K562 (cell line): Measurements from ENCODE around the gene PRRT1. TPM values are rescaled to one million over a fixed set of nuclear protein-coding genes. Genes with fewer than 3 reads are reported as not detected.

Experiments used
- KDM5B ChIP-seq: fragments of 200-600 bp; sonication (generic); IDR thresholded peaks from 2 replicates; pipeline ENCODE4 v1.6.1; 2012; ENCODE audit warnings: low read depth, mild to moderate bottlenecking, moderate library complexity, low read length, control low read depth, inconsistent platforms; ENCODE audit not compliant: insufficient replicate concordance
- ZEB2 ChIP-seq: fragments of 450-650 bp; IDR thresholded peaks from 2 replicates; pipeline ENCODE4 v1.6.1; 2016
- ZNF717 ChIP-seq: fragments of 250-450 bp; sonication (Bioruptor Pico); IDR thresholded peaks from 2 replicates; pipeline ENCODE4 v1.5.0; 2021
- polyA plus RNA-seq, 8 experiments: library from polyadenylated mRNA; depleted of rRNA in 4 of 8; stranded (reverse) in 5 of 8; unstranded in 3 of 8; fragments of >200 nt; fragmentation: Nextera tagmentation in 2 of 8; fragmentation: Illumina TruSeq in 1 of 8; extraction: Ambion mirVana in 2 of 8; extraction: Trizol in 1 of 8; gene quantifications; 2 replicates each; pipeline versions ENCODE4 v1.2.1 to v1.2.3, GENCODE V29; 2011 to 2014; ENCODE audit warnings: inconsistent platforms in 1 of 8, missing spikeins in 1 of 8
- total RNA-seq, 7 experiments: library from RNA; depleted of rRNA in 6 of 7; stranded (reverse); fragments of >200 nt in 6 of 7; fragmentation: Illumina TruSeq in 2 of 7; extraction: Trizol in 2 of 7; gene quantifications; 2 replicates each; pipeline versions ENCODE4 v1.2.1 to v1.2.3, GENCODE V29; 2011 to 2021; ENCODE audit warnings: low replicate concordance in 1 of 7
- TF ChIP-seq, protein P1 (sequence below): fragments of 450-650 bp; IDR thresholded peaks from 2 replicates; pipeline ENCODE4 v1.6.1; 2016; ENCODE audit warnings: low read depth, mild to moderate bottlenecking, moderate library complexity
- TF ChIP-seq, protein P2 (sequence below): fragments of 450-650 bp; IDR thresholded peaks from 2 replicates; pipeline ENCODE4 v1.6.1; 2017; ENCODE audit warnings: antibody characterized with exemption, mild to moderate bottlenecking
- TF ChIP-seq, protein P3 (sequence below): fragments of 200-800 bp; sonication (Bioruptor generic); IDR thresholded peaks from 2 replicates; pipeline ENCODE4 v1.6.1; 2017; ENCODE audit warnings: missing genetic modification characterization, missing compliant biosample characterization

PRRT1 gene
- total and polyA plus RNA-seq, 9 of the 15 experiments (the other 6 are each of a cell fraction or from before 2014, with no cell fraction given): 0.14 to 3.5 (median 0.41) TPM

DNA sequence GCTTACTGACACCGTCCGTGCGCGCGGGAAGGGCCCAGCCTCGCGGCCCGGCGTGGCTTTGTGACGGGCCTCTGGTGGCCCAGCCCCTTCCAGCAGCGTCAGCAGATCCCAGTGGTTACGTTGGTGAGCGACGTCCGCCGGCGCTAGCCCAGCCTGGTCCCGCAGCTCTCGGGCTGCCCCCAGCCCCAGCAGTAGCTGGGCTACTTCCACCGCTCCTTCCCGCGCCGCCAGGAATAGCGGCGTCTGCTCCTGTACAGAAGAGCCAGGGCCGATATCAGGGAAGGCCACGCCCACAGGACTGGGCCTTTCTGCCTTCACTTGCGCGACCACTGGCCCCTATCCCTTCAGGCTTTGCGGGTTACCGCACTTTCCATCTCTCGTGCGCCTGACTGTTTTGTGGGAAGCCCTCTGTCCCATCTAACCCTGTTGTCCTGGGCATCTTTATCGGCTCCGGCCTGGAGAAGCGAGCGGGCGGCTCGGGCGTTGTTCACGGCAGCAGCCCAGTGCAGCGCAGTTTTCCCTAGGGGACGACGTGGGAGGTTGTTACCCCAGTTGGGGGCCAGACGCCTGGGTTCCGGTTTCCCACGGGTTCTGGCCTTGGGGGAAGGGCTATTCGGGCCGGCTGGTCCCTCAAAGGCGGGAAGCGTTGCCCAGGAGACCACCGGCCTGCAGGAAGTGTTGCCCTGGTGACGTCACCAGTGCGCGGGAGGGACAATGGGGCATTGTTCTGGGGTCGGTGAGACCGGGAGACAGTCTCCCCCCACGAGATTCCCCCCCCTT lies 44.4 kb upstream of the PRRT1 start (continued):
- TF ChIP-seq ZNF717: no peak
- TF ChIP-seq, protein P1, sequence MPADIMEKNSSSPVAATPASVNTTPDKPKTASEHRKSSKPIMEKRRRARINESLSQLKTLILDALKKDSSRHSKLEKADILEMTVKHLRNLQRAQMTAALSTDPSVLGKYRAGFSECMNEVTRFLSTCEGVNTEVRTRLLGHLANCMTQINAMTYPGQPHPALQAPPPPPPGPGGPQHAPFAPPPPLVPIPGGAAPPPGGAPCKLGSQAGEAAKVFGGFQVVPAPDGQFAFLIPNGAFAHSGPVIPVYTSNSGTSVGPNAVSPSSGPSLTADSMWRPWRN: no peak
- TF ChIP-seq, protein P2, sequence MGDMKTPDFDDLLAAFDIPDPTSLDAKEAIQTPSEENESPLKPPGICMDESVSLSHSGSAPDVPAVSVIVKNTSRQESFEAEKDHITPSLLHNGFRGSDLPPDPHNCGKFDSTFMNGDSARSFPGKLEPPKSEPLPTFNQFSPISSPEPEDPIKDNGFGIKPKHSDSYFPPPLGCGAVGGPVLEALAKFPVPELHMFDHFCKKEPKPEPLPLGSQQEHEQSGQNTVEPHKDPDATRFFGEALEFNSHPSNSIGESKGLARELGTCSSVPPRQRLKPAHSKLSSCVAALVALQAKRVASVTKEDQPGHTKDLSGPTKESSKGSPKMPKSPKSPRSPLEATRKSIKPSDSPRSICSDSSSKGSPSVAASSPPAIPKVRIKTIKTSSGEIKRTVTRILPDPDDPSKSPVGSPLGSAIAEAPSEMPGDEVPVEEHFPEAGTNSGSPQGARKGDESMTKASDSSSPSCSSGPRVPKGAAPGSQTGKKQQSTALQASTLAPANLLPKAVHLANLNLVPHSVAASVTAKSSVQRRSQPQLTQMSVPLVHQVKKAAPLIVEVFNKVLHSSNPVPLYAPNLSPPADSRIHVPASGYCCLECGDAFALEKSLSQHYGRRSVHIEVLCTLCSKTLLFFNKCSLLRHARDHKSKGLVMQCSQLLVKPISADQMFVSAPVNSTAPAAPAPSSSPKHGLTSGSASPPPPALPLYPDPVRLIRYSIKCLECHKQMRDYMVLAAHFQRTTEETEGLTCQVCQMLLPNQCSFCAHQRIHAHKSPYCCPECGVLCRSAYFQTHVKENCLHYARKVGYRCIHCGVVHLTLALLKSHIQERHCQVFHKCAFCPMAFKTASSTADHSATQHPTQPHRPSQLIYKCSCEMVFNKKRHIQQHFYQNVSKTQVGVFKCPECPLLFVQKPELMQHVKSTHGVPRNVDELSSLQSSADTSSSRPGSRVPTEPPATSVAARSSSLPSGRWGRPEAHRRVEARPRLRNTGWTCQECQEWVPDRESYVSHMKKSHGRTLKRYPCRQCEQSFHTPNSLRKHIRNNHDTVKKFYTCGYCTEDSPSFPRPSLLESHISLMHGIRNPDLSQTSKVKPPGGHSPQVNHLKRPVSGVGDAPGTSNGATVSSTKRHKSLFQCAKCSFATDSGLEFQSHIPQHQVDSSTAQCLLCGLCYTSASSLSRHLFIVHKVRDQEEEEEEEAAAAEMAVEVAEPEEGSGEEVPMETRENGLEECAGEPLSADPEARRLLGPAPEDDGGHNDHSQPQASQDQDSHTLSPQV: peak; percentile 78; the same call in 1 of the 2 replicates
- no peak for TF ChIP-seq ZEB2
- TF ChIP-seq, protein P3, sequence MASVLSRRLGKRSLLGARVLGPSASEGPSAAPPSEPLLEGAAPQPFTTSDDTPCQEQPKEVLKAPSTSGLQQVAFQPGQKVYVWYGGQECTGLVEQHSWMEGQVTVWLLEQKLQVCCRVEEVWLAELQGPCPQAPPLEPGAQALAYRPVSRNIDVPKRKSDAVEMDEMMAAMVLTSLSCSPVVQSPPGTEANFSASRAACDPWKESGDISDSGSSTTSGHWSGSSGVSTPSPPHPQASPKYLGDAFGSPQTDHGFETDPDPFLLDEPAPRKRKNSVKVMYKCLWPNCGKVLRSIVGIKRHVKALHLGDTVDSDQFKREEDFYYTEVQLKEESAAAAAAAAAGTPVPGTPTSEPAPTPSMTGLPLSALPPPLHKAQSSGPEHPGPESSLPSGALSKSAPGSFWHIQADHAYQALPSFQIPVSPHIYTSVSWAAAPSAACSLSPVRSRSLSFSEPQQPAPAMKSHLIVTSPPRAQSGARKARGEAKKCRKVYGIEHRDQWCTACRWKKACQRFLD (CRISPR knock-in tag): peak; percentile 91; the same call in 1 of the 2 replicates
- peak; percentile 75 for TF ChIP-seq KDM5B
